ENCODE results near the gene PHACTR3. TPM values are rescaled to one million over a fixed set of nuclear protein-coding genes. Genes with fewer than 3 reads are reported as not detected.

Gene PHACTR3
- total RNA-seq, 1 donor from 2014 or later, result 0.06 TPM

GRCh38 chr20:59583428-59584277 lies 20.7 kb upstream of the PHACTR3 start:
- no peak for DNase-seq (ENCODE audit: low read depth)
- TF ChIP-seq CTCF (conservative IDR thresholded peaks at IDR 0.05; ENCODE audit: low read depth, low read length), result no peak
- no peak overlapping the region for H3K4me3 ChIP-seq (ENCODE audit: low read depth, low read length)

GRCh38 chr20:59584278-59584925 lies 19.9 kb upstream of the PHACTR3 start:
- no peak for DNase-seq (ENCODE audit: low read depth)
- TF ChIP-seq CTCF (conservative IDR thresholded peaks at IDR 0.05; ENCODE audit: low read depth, low read length), result no peak

GRCh38 chr20:59585714-59586409 lies 18.5 kb upstream of the PHACTR3 start:
- DNase-seq (ENCODE audit: low read depth), result no peak
- no peak for TF ChIP-seq CTCF (conservative IDR thresholded peaks at IDR 0.05; ENCODE audit: low read depth, low read length)
- H3K4me3 ChIP-seq (ENCODE audit: low read depth, low read length), result no peak overlapping the region

More at GRCh38 chr20:59584278-59584925, 19.9 kb upstream of the PHACTR3 start:
- no peak overlapping the region for H3K4me3 ChIP-seq (ENCODE audit: low read depth, low read length)

GRCh38 chr20:59586613-59587012 lies 17.7 kb upstream of the PHACTR3 start:
- TF ChIP-seq CTCF (conservative IDR thresholded peaks at IDR 0.05; ENCODE audit: low read depth, low read length), result no peak
- no peak for DNase-seq (ENCODE audit: low read depth)
- H3K4me3 ChIP-seq (ENCODE audit: low read depth, low read length), result no peak overlapping the region

GRCh38 chr20:59587570-59587969 lies 16.8 kb upstream of the PHACTR3 start:
- H3K4me3 ChIP-seq (ENCODE audit: low read depth, low read length), result no peak overlapping the region
- no peak for TF ChIP-seq CTCF (conservative IDR thresholded peaks at IDR 0.05; ENCODE audit: low read depth, low read length)
- DNase-seq (ENCODE audit: low read depth), result no peak

- DNase-seq (ENCODE audit: low read depth), result no peak
- no peak overlapping the region for H3K4me3 ChIP-seq (ENCODE audit: low read depth, low read length)
- no peak for TF ChIP-seq CTCF (conservative IDR thresholded peaks at IDR 0.05; ENCODE audit: low read depth, low read length)
Measured at GRCh38 chr20:59588236-59588855, 16.0 kb upstream of the PHACTR3 start.
